H1 (cell line): ENCODE data around the gene IQCE. TPM values are rescaled to one million over a fixed set of nuclear protein-coding genes. Genes with fewer than 3 reads are reported as not detected.

Experiments
- CTBP2 ChIP-seq: IDR thresholded peaks from 2 replicates; pipeline ENCODE4 v1.7.0; 2011; ENCODE audit warnings: borderline replicate concordance, mild to moderate bottlenecking, moderate library complexity, mixed read lengths, low read length; ENCODE audit not compliant: insufficient read depth, insufficient read length
- HDAC2 ChIP-seq, 2 experiments: fragments of 300-600 bp in 1 of 2; sonication (generic) in 1 of 2; IDR thresholded peaks; 2 replicates each; pipeline ENCODE4 v1.6.1; 2011 to 2012; ENCODE audit warnings: low read depth in 2 of 2, low read length in 2 of 2, mild to moderate bottlenecking in 2 of 2, moderate library complexity in 2 of 2, borderline replicate concordance in 1 of 2, inconsistent platforms in 1 of 2
- polyA plus RNA-seq, 7 experiments: library from polyadenylated mRNA; depleted of rRNA in 3 of 7; stranded (reverse) in 5 of 7; unstranded in 2 of 7; fragments of >200 nt in 5 of 7; fragments of 200-250 nt in 2 of 7; gene quantifications; 1 replicate in 5 of 7; 2 replicates in 1 of 7; 4 replicates in 1 of 7; pipeline versions ENCODE4 v1.2.1 to v1.2.3, GENCODE V29; 2011 to 2013; ENCODE audit warnings: missing spikeins in 2 of 7, mixed read lengths in 2 of 7
- total RNA-seq: library from RNA; stranded (reverse); fragmentation: NEBNext Ultra II Directional; extraction: Animal tissue kit (Norgen Biotek cat#: 25700); gene quantifications from 2 replicates; pipeline ENCODE4 v1.2.1, GENCODE V29; 2021

The IQCE gene
- total and polyA plus RNA-seq, 2 of the 8 experiments (the other 6 are each of a cell fraction or from before 2014, with no cell fraction given): 2.2 to 4.9 TPM

- TF ChIP-seq HDAC2 (IDR thresholded peaks at IDR 0.05; ENCODE audit: borderline replicate concordance in 1 of 2, low read depth in 2 of 2, low read length in 2 of 2) (no peak), CTBP2 (no peak)
- TF ChIP-seq, all 59 proteins: peak for 0
These were observed 6.3 kb downstream of the IQCE start (continued) for GRCh38 chr7:2564970-2565540.
